Left renal cortex interstitium (tissue), 4 donors: ENCODE results near the gene KCNJ6. TPM values are rescaled to one million over a fixed set of nuclear protein-coding genes. Genes with fewer than 3 reads are reported as not detected.

Experiments used
- DNase-seq, 4 donors: peaks; one replicate each; pipeline ENCODE4 v3.0.0-alpha.2; 2013; ENCODE audit warnings: low read depth in 4 of 4, low spot score in 2 of 4, missing footprints in 1 of 4
- polyA plus RNA-seq, 4 donors: library from polyadenylated mRNA; unstranded; fragments of 120-200 nt; gene quantifications; one replicate each; pipeline ENCODE4 v1.2.1, GENCODE V29; 2013; ENCODE audit not compliant: insufficient read length in 4 of 4

The KCNJ6 gene
- polyA plus RNA-seq, 4 donors = 0.17 to 0.59 (median 0.26) TPM

DNA sequence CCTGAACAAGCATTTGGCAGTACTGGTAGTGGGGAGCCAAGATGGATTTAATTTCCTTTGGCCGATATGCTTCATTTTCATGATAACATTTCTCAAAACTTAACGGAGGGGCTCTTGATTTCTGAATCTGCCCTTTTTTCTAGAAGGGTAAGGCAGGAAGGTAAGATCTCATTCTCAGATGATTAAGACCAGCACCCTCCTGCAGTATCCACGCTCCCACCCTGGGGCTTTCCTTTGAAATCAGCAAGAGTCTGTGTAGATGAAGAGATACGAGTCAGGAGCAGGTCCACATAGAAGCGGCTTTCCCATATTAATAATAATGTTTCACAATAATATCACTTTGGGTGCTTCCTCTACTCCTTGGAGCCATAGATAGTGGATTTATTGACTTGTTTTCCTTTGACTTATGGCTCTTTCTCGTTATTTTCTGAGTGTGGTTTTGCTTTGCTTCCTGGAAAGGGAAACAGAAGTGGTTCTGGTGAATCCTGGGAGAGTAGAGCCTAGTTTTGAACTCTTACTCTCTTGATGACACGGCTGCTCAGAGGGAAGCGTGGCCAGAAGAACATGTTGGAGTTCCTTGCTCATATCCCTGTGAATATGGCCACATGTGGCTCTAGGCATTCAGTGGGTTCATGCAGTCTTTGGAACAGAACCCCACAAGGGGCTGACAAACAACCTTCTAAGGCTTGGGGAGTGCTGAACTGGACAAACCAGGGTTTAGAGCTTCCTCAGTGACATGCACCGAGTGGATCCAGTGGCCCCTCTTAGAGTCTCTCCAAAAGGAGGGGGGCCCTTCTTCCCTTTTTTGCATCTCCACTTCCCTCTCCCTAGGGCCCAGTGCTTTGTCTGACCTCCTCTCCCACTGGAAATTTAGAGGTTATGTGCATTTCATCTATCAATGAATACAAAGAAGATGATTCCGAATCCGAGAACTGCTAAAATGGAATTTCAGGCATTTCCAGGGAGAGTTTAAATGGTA, 354.0 kb downstream of the KCNJ6 start:
- DNase-seq = no peak

DNA sequence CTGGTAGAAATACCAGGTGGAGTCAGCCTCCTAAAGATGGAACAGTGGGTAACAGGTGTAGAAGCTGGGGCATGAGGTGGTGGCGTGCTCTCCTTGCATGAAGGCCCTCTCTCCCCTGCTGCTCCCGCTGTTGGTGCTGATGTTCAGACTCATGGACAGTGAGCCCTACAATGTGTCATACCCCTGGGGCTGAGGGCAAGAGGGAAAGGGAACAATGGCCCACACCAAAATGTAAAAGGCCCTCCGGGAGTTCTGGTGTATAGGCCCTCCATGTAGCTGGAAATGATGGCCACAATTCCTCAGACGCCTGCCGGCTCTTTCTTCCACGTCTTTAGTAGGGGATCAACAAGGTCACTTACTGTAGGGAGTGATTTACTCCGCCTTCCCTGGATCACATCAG, 354.8 kb downstream of the KCNJ6 start:
- DNase-seq = no peak

GRCh38 chr21:37560385-37560784, 355.9 kb downstream of the KCNJ6 start:
- DNase-seq = no peak

DNA sequence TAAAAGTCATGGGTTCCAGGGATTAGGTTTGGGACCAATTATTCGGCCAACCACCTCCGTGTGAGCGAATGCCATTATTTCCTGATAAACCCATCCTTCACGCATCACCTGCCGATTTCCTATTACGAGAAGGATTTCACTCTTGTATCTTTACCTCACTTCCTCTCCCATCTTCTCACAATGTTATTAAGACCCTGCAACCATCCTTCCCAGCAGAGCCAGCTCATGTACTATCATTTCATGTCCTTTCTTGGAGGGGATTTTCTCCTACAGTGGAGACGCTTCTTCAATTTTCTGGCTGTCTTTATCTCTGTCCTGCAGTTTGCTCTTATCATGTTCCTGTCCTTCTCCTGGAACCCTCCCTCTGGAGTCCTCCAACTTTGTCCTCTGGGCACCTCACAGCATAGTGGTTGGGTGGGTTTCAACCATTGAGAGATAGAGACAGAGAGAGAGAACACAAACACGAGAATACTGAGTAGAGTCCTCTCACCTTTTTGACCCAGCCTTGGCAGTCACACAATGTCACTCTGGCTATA, 357.5 kb downstream of the KCNJ6 start:
- no peak for DNase-seq
